CD4-positive, alpha-beta T cell treated with Interleukin-15 for 4 hours (primary cell): ENCODE measurements around the gene TMEM134.

Experiments
- DNase-seq: peaks from one replicate; pipeline ENCODE4 v3.0.0-alpha.2; 2020; ENCODE audit warnings: low spot score

Gene TMEM134

DNA sequence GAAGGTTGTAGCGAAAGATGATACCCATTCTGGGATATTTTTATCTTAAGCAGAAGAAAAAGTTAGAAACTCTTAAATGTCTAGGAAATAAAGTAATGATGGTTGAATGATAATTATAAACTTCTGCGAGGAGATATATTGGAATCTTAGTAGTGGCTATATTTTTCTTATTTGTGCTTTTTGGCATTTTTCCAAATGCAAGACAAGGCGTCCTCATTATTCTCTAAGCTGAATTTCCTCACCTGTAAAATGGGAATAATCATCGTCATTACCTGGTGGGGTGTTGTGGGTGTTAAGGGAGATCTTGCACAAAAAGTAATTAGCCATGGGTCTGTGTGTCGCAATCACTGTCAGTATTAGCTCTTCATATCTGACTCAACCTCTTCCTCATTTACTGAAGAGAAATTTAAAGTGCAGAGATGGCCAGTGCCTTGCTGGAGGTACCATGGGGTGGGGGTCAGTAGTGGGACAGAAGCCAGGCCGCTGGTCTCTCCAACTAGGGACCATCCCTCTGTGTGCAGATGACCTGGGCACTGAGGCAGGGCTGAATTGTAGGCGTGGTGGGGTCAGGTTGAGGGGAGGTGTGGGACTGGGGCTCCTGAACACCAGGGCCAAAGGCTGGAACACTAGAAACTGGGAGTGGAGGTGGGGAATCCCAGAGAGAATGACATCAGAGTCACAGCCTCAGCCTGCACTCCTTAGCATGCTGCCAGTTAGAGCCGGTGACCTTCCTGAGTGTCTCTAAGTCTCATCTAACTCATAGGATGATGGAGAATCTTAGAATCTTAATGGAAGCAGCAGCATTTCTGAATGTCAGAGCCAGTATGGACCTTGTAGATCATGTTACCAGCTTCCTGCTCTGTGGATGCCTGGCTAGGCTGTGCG, 32.0 kb upstream of the TMEM134 start:
- no peak for DNase-seq

DNA sequence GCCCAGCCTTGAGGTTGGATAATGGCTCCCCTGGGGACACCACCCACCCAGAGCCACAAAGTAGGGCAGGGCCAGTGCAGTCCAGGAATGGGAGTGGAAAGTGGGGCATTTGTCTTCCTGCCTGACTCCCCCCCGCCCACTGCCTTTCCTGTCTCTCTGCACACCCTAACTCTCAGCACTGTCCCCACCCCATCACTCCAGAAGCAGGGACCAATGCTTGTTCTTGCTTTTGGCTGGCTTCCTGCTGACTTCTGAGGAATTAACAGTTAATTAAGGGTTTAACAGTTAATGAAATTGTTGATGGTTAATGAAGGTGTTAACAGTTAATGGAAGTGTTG, 31.4 kb upstream of the TMEM134 start:
- DNase-seq: no peak

GRCh38 chr11:67499808-67500483, 30.9 kb upstream of the TMEM134 start:
- DNase-seq: no peak

DNA sequence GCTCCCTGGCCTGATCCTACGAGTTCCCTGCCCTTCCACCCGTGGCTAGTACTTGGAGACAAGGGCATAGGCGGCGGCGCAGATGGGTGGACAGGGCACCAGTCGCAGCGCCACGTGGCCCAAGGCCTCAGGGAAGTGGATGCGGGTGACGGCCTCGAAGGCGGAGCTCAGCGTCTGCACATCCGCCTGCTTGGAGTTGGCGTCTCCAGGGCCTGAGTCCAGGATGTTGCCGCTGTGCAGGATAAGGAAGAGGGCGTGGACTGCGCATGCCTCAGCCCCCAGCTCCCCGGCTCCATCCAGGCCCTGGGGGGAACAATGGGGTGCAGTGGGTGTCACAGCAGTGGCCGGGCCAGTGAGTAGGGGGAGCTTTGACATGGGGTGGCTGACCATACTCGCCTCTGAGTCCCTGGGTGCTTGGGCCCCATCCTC, 29.5 kb upstream of the TMEM134 start:
- DNase-seq: no peak

GRCh38 chr11:67497656-67498291, 28.7 kb upstream of the TMEM134 start:
- no peak for DNase-seq

- no peak for DNase-seq
These were observed 27.1 kb upstream of the TMEM134 start for GRCh38 chr11:67496113-67496512.

DNA sequence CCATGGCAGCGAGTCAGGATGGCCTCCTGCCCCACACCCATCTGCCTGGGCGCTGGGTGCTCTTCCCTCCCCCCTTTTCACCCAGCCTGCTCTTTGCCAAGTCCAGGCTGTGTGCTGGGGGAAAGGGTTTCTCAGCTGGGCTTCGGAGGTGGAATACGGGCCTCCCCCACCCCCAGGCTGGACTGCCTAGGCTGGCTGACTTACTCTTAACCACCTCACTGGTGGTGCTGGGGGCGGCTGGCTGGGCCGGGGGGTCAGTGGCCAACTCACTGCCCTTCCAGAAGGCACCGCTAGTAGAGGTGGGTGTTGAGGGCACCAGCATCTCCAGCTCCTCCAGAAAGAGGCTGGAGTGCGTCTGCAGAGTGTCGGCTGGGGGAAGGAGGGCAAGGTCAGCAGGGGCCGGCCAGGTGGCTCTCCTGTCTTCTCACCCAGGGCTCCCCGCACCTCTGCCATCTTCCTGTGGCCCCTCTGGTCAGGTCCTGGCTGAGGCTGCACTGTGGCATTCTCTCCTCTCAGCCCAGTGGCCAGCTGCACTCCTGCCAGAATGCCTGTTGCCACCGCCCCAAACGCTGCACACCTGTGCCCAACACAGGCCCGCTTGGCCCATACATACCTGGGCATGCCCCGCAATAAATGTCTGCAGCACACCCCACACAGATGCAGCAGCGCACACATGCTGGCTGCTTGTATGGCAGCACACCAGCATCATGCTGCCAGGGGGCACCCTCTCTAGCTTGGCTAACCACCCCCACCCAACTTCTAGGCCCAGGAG, 26.4 kb upstream of the TMEM134 start:
- DNase-seq: no peak

DNA sequence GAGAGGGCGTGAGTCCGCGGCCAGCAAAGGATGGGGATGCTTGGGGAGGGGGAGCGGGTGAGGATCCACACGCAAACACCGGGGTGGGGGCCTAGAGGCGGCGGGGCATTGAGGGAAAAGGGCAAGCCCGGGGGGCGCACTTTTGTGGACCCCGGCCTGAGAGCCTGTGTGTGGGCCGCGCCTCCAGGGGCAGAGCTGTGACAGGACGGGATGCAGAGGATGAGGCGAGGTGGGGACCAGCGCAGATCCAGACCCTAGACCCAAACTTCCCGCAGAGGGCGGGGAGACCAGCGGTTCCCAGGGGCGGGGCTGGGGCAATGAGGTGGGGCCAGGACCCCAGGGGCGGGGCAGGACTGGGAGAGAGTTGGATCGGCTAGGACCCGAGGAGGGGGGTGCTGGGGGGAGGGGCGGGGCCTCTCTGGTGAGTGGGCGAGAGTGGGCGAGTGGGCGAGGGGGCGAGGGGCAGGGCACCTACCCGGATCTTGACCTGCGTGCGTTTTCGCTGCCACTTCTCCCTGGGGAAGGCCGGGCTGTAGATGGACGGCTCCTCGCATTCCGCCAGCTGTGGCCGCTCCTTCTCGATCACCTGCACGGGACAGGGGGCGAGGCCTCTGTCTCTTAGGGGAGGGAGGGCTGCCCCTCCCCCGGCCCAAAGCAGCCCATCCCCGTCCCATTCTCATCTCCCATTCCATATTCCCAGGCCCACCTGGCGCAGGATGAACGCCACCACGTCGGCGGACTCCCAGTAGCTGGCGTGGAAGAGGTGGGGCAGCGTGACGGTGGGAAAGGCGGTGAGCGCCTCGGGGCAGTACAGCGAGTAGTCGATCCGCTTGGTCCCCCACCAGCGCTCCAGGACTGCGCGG, 25.6 kb upstream of the TMEM134 start:
- no peak for DNase-seq

DNA sequence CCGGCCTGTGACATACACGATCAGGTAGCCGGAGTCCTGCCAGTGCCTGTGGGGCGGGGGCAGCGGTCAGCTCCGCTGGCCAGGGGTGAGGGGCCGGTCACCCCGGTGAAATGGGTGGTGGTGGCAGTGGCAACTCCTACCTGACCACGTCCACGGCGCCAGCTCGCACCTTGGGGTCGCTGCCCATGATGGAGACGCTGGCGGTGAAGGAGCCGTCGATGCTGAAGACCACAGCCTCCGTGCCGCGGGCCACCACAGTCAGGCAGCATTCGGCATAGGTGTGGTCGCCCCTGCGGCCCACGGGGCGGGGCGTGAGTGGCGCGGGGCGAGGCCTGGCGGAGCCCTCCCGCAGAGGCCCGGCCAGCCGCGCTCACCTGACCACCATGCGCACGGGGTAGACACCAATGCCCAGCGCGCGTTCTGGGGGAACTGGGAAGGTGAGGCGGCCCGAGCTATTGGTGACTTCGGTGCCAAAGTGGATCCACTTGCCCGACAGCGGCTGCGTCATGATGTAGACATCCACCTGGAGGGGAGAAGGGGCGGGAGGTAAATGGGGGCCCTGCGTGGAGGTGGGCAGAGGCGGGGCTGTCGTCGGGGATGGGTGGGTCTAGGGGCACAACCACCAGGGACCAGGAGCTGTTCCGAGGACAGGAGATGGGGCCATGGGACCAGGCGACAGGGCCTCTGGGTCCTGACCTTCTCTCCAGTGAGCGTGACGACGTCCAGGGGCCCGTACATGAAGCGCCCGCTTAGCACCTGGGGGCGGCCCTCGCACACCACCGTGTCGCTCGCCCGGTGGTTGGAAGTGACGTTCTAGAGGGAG, 24.7 kb upstream of the TMEM134 start:
- no peak for DNase-seq

DNA sequence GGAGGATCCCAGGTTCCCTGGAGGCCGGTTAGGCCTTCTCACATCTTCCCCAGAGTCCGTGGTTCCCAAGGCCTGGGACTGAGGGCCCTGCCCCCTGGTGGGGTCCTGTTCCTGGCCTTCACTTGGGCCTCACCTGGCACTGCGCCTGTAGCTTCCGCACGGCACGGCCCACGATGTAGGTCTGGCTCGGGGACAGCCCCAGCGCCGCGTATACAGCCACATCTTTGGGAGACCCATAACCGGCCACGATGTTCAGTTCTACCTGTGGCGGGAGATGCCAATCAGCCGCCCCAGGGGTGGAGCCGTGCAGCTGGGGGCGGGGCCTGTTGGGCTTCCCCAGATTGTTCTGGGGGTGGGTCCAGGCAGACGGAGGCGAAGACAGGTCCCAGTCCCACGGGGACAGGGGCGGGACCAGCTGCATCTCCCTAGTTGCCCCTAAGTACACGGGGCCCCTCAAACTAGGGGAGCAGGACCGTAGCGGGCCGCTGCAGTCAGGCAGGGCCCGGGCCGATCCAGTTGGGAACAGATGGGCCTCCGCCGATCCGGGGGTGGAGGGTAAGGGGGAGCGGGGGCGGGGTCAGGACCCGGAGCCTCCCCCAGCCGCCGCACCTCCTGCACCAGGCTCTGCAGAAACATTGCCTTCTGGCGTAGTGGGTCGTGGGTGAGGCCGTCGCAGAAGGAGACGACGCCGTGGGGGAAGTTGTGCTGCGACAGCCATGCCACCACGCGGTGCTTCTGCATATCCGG, 23.9 kb upstream of the TMEM134 start:
- no peak for DNase-seq

DNA sequence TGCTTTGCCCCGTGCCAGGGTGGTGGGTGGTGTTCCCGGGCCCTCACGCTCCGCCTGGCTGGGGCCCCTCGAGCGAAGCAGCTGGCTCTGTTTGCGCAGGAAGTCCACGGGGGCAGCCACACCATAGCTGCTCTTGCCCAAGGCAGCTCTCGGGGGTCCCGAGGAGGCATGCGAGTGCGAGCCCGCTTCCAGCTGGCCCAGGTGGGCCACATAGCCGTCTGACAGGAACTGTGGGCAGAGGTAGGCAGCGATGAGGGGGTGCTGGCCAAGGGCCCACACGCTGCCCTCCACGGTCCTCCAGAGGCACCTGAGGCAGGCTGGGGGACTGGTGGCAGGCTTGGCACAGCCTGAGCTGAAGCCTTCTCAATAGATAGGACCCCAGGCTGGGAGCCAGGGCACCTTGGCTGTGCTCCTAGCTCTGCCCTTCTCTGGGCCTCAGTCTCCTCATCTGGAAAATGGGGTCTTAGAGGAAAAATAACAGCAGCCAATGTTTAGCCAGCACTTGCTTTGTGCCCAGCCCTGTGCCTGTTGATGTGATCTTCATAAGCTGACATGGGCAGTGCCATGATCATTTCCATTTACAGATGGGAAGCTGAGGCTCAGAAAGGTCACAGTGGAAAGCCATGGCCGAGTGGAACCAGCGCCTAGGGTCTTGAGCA, 23.1 kb upstream of the TMEM134 start:
- no peak for DNase-seq

- no peak for DNase-seq
These were observed 22.4 kb upstream of the TMEM134 start for GRCh38 chr11:67491276-67492068.

- no peak for DNase-seq
These were observed 21.6 kb upstream of the TMEM134 start for GRCh38 chr11:67490727-67491065.

- DNase-seq: no peak
These were observed 21.1 kb upstream of the TMEM134 start for GRCh38 chr11:67489885-67490726.

DNA sequence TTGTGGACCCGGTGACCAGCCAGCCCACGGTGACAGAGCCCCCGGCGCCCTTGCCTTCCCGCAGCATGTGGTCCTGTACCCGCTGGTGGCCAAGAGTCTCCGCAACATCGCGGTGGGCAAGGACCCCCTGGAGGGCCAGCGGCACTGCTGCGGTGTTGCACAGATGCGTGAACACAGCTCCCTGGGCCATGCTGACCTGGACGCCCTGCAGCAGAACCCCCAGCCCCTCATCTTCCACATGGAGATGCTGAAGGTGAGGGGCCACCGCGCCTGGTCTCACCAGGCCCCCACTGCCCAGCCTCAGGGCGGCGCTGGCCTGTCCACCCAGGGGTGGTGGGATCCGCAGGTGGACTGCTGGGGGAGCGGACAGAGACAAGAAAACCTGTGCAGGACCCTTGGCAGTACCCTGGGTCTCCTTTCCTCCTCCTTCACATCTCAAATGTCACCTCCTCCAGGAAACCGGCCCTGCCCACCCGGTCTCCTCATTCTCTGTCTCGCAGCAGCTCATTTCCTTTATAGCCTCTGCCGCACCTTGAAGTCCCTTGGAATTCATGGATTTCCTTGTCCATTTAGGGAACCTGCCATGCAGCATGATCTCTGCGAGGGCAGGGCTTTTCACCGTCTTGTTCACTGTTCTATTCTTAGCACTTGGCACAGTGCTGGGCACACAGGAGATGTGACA, 20.3 kb upstream of the TMEM134 start:
- DNase-seq: no peak

GRCh38 chr11:67486481-67487195, 17.6 kb upstream of the TMEM134 start:
- no peak for DNase-seq
